Muscle of back (tissue), 11 donors: ENCODE measurements around the gene CFAP20. TPM values are rescaled to one million over a fixed set of nuclear protein-coding genes. Genes with fewer than 3 reads are reported as not detected.

ENCODE experiments used
- DNase-seq, 3 donors: peaks; one replicate each; pipeline versions ENCODE4 v3.0.0 to v3.0.0-alpha.2; 2013
- polyA plus RNA-seq, 10 donors: library from polyadenylated mRNA; unstranded; fragments of 120-200 nt; gene quantifications; one replicate each; pipeline ENCODE4 v1.2.1, GENCODE V29; 2013; ENCODE audit not compliant: insufficient read length in 10 of 10

CFAP20 gene
- polyA plus RNA-seq, 10 donors: 42.4 to 71.4 (median 51.4) TPM

- DNase-seq: no peak
These were observed 58.6 kb downstream of the CFAP20 start for GRCh38 chr16:58070585-58070984.

Other genes starting within 250 kb of the CFAP20 start
- under 1 TPM in 3 of 10 donors, not detected in 7; 0.04 to 0.29 (median 0.04) TPM for gene CNGB1, start 158.3 kb downstream of the CFAP20 start, polyA plus RNA-seq
- gene ZNF319, start 128.7 kb downstream of the CFAP20 start, polyA plus RNA-seq: 1 to 10 TPM; 4.6 to 7.7 (median 6.5) TPM
- 10 to 100 TPM; 11.7 to 16.7 (median 14.7) TPM for gene USB1, start 128.0 kb downstream of the CFAP20 start, polyA plus RNA-seq
- 10 to 100 TPM; 17.1 to 32.4 (median 23.8) TPM for gene MMP15, start 103.6 kb downstream of the CFAP20 start, polyA plus RNA-seq
- gene CSNK2A2, start 68.7 kb upstream of the CFAP20 start, polyA plus RNA-seq: 100 to 1,000 TPM in 2 of 10 donors, 10 to 100 TPM in 8; 73.1 to 117 (median 81.9) TPM
- not detected for gene PRSS54, start 165.6 kb upstream of the CFAP20 start, polyA plus RNA-seq